Hepatocyte (in vitro differentiated cells): ENCODE data around the gene LRRC43.

Source experiments
- CTCF ChIP-seq: fragments of 200-600 bp; sonication (generic); IDR thresholded peaks from 2 replicates; pipeline ENCODE4 v1.5.1; 2016; ENCODE audit warnings: antibody characterized with exemption, mild to moderate bottlenecking; ENCODE audit not compliant: poor library complexity
- EZH2 ChIP-seq: fragments of 200-600 bp; sonication (generic); IDR thresholded peaks from 2 replicates; pipeline ENCODE4 v1.6.1; 2016; ENCODE audit warnings: antibody characterized with exemption, mild to moderate bottlenecking, borderline replicate concordance
- EZH2phosphoT487 ChIP-seq: fragments of 200-600 bp; sonication (generic); IDR thresholded peaks from one replicate; pipeline ENCODE4 v1.6.1; 2018; ENCODE audit warnings: antibody characterized with exemption, mild to moderate bottlenecking, low read depth, moderate library complexity; ENCODE audit not compliant: unreplicated experiment, severe bottlenecking

DNA sequence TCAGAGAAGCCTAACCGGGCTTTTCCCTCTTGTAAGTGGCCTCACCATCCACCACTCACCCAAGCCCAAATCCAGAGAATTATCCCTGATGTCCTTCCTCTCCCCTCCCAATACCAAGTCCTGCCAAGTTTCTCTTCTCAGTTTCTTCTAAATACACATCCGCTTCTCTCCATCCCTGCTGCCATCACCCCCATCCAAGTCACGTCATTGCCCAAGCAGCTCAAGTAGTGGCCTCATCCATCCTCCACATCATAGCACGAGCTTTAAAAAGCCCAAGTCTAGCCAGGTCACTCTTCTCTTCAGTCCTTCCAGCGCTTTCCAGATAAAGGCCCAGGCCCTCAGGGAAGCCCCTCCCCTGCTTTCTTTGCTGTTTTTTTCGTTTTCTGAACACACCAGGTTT lies 34.3 kb upstream of the LRRC43 start:
- TF ChIP-seq EZH2phosphoT487 = no peak
- no peak for TF ChIP-seq CTCF
- no peak for TF ChIP-seq EZH2
